Karpas-422 (cell line): ENCODE data around the gene ATG13. TPM values are rescaled to one million over a fixed set of nuclear protein-coding genes. Genes with fewer than 3 reads are reported as not detected.

Experiments
- DNase-seq: peaks from one replicate; pipeline ENCODE4 v3.0.0-alpha.2; 2015
- H2AFZ ChIP-seq: fragments of 200-600 bp; sonication (generic); 2 replicates; pipeline ENCODE4 v1.6.1; 2014; ENCODE audit warnings: antibody characterized with exemption, low read length, mixed read lengths
- H3K27ac ChIP-seq: fragments of 200-600 bp; sonication (generic); 2 replicates; pipeline ENCODE4 v1.5.1; 2014; ENCODE audit warnings: mild to moderate bottlenecking, low read length, moderate library complexity
- H3K27me3 ChIP-seq: fragments of 200-600 bp; sonication (generic); 2 replicates; pipeline ENCODE4 v1.6.1; 2014; ENCODE audit warnings: low read length, mixed read lengths
- H3K36me3 ChIP-seq: fragments of 200-600 bp; sonication (generic); 2 replicates; pipeline ENCODE4 v1.6.1; 2014; ENCODE audit warnings: low read length, mixed read lengths; ENCODE audit not compliant: insufficient read depth
- H3K4me1 ChIP-seq: fragments of 200-600 bp; sonication (generic); 2 replicates; pipeline ENCODE4 v1.6.1; 2014; ENCODE audit warnings: mild to moderate bottlenecking, low read length, mixed read lengths
- H3K4me2 ChIP-seq: fragments of 200-600 bp; sonication (generic); 2 replicates; pipeline ENCODE4 v1.6.1; 2014; ENCODE audit warnings: low read length, low read depth, mild to moderate bottlenecking; ENCODE audit not compliant: poor library complexity, severe bottlenecking
- H3K4me3 ChIP-seq: fragments of 200-600 bp; sonication (generic); 2 replicates; pipeline ENCODE4 v1.5.1; 2014; ENCODE audit warnings: mild to moderate bottlenecking, antibody characterized with exemption, low read length, mixed read lengths
- H3K79me2 ChIP-seq: fragments of 200-600 bp; sonication (generic); 2 replicates; pipeline ENCODE4 v1.6.1; 2014; ENCODE audit warnings: mild to moderate bottlenecking, low read length, mixed read lengths
- H3K9ac ChIP-seq: fragments of 200-600 bp; sonication (generic); 2 replicates; pipeline ENCODE4 v1.6.0; 2014; ENCODE audit warnings: low read length
- H3K9me2 ChIP-seq: fragments of 200-600 bp; sonication (generic), shearing (Covaris generic); replicated peaks from 2 replicates; pipeline ENCODE4 v1.6.0; 2014; ENCODE audit warnings: mild to moderate bottlenecking, low read length, moderate library complexity; ENCODE audit not compliant: insufficient read depth
- H3K9me3 ChIP-seq: fragments of 300-700, 200-600 bp; sonication (generic); 2 replicates; pipeline ENCODE4 v1.6.1; 2014; ENCODE audit warnings: low read length, mixed read lengths
- H4K20me1 ChIP-seq: fragments of 200-600 bp; sonication (generic); 2 replicates; pipeline ENCODE4 v1.6.1; 2014; ENCODE audit warnings: mild to moderate bottlenecking, antibody characterized with exemption, low read length, low read depth; ENCODE audit not compliant: insufficient read depth
- total RNA-seq: library from RNA; depleted of rRNA; stranded (reverse); fragments of >200 nt; shearing (Covaris generic); gene quantifications from 2 replicates; pipeline ENCODE4 v1.2.3, GENCODE V29; 2014; ENCODE audit warnings: low replicate concordance

ATG13 gene
- total RNA-seq, 1 experiment from 2014 or later: 79.2 TPM

DNA sequence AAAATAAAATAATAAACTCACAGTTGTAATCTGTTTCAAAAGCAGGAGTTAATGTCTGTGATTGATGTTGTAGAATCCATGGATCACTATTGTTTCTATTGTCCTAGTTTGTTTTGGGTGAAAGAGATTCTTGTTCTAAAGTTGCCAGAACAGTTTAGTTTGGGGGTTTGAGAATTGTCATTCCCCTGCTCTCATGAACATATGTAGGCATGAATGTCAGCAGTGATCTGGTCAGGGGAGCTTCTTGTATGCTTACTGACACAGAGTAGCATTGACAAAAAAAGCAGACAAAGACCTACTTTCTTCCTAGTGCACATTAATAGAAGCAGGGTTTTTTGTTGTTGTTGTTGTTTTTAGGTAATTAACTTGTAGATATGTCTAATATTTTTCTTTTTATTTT, 44.5 kb downstream of the ATG13 start:
- Histone ChIP-seq H2AFZ (no peak overlapping the region), H3K4me1 (0 out of 2 replicates have a peak, but pooled peaks cover 6% of the 10 kb centered on the region), H3K9ac (no peak overlapping the region), H3K4me3 (no peak overlapping the region), H3K9me2 (no peaks in the 10 kb centered on the region), H3K4me2 (no peak overlapping the region), H3K9me3 (no peaks in the 10 kb centered on the region), H3K79me2 (no peaks in the 10 kb centered on the region), H3K27ac (no peak overlapping the region), H4K20me1 (no peaks in the 10 kb centered on the region), H3K27me3 (no peaks in the 10 kb centered on the region), H3K36me3 (peaks cover 21% of the 10 kb centered on the region; the same call in 1 of the 2 replicates)
- DNase-seq: no peak

DNA sequence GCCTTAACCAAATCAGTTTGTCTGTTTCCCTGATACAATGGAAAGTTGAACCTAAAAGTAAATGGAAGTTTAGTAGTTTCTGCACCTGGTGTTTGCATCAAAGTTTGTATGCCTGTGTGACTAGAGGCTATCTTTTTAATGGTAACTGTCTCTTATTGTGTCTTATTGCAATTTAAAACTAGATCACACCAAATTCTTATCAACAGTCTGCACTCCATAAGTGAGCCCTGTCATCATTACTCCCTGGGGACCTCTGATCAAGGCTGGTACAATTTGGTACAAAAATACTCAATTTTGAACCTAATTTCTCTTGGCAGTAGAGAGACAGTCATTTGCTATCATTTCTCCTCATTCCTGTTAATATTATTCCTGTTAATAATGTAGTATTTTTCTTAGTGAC, 45.0 kb downstream of the ATG13 start:
- Histone ChIP-seq H3K4me1 (peaks cover 11% of the 10 kb centered on the region; the same call in 1 of the 2 replicates), H3K9ac (no peak overlapping the region), H3K36me3 (peaks cover 21% of the 10 kb centered on the region; the same call in 1 of the 2 replicates), H3K79me2 (no peaks in the 10 kb centered on the region), H3K4me2 (no peak overlapping the region), H3K4me3 (no peak overlapping the region), H2AFZ (no peak overlapping the region), H3K27me3 (no peaks in the 10 kb centered on the region), H3K27ac (no peak overlapping the region), H3K9me2 (no peaks in the 10 kb centered on the region), H4K20me1 (no peaks in the 10 kb centered on the region), H3K9me3 (no peaks in the 10 kb centered on the region)
- no peak for DNase-seq

GRCh38 chr11:46663277-46663940, 46.1 kb downstream of the ATG13 start:
- no peaks in the 10 kb centered on the region for H3K9me2 ChIP-seq
- H3K79me2 ChIP-seq: no peaks in the 10 kb centered on the region
- H3K4me2 ChIP-seq: no peak overlapping the region
- H3K27me3 ChIP-seq: no peaks in the 10 kb centered on the region
- no peaks in the 10 kb centered on the region for H4K20me1 ChIP-seq
- H3K9ac ChIP-seq: no peak overlapping the region
- peaks cover 17% of the 10 kb centered on the region; the same call in 1 of the 2 replicates for H3K36me3 ChIP-seq
- DNase-seq: no peak
- no peak overlapping the region for H2AFZ ChIP-seq
- no peak overlapping the region for H3K4me3 ChIP-seq
- peaks cover 15% of the 10 kb centered on the region; the same call in 1 of the 2 replicates for H3K4me1 ChIP-seq
- no peaks in the 10 kb centered on the region for H3K9me3 ChIP-seq
- no peak overlapping the region for H3K27ac ChIP-seq

- Histone ChIP-seq H3K36me3 (peaks cover 16% of the 10 kb centered on the region; the same call in 1 of the 2 replicates), H3K9me3 (no peaks in the 10 kb centered on the region), H3K79me2 (no peaks in the 10 kb centered on the region), H4K20me1 (no peaks in the 10 kb centered on the region; the same call in 1 of the 2 replicates), H3K4me2 (no peak overlapping the region), H3K27me3 (no peaks in the 10 kb centered on the region), H3K4me3 (no peak overlapping the region), H3K9me2 (no peaks in the 10 kb centered on the region), H2AFZ (no peak overlapping the region), H3K9ac (no peak overlapping the region), H3K4me1 (peaks cover 15% of the 10 kb centered on the region; the same call in 1 of the 2 replicates), H3K27ac (no peak overlapping the region)
- DNase-seq: no peak
Measured at GRCh38 chr11:46664612-46665011, 47.3 kb downstream of the ATG13 start.

GRCh38 chr11:46665356-46665755, 48.0 kb downstream of the ATG13 start:
- Histone ChIP-seq H3K9ac (no peak overlapping the region), H4K20me1 (no peaks in the 10 kb centered on the region; the same call in 1 of the 2 replicates), H3K4me1 (peaks cover 15% of the 10 kb centered on the region; the same call in 1 of the 2 replicates), H3K9me3 (no peaks in the 10 kb centered on the region), H3K79me2 (no peaks in the 10 kb centered on the region), H3K27ac (no peak overlapping the region), H3K36me3 (peaks cover 13% of the 10 kb centered on the region; the same call in 1 of the 2 replicates), H2AFZ (no peak overlapping the region), H3K27me3 (no peaks in the 10 kb centered on the region), H3K4me2 (no peak overlapping the region), H3K9me2 (no peaks in the 10 kb centered on the region), H3K4me3 (no peak overlapping the region)
- no peak for DNase-seq

- H3K9me2 ChIP-seq: no peaks in the 10 kb centered on the region
- no peaks in the 10 kb centered on the region for H3K79me2 ChIP-seq
- peaks cover 13% of the 10 kb centered on the region; the same call in 1 of the 2 replicates for H3K36me3 ChIP-seq
- no peaks in the 10 kb centered on the region for H3K9me3 ChIP-seq
- no peak overlapping the region for H3K27ac ChIP-seq
- no peak for DNase-seq
- H3K4me3 ChIP-seq: no peak overlapping the region
- no peak overlapping the region for H2AFZ ChIP-seq
- no peak overlapping the region for H3K9ac ChIP-seq
- no peaks in the 10 kb centered on the region for H3K27me3 ChIP-seq
- no peak overlapping the region for H3K4me2 ChIP-seq
- no peaks in the 10 kb centered on the region; the same call in 1 of the 2 replicates for H4K20me1 ChIP-seq
- H3K4me1 ChIP-seq: peaks cover 15% of the 10 kb centered on the region; the same call in 1 of the 2 replicates
Measured at GRCh38 chr11:46666516-46666915, 49.2 kb downstream of the ATG13 start.

DNA sequence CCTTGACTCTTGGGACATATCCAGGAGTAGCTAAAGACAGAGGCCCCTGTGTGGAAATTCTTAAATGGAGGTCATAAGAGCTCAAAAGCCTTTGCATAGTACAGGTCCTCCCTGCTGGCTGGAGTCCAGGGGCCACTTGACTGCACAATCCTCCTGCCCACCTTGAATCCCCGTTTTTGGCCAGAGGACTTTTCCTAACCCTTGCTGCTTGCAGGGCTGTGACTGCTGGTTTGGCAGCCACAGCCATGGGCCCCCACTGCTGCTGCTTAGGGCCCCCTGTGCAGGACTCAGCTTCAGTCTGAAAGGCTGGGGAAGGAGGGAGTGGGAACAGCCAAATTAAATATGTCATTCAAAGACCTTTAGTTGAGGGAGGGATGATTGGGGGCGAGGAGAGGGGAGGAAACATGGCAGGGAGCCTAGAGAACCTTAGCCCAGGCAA, 49.7 kb downstream of the ATG13 start:
- peaks cover 12% of the 10 kb centered on the region; the same call in 1 of the 2 replicates for H3K36me3 ChIP-seq
- no peaks in the 10 kb centered on the region for H3K9me2 ChIP-seq
- H3K27ac ChIP-seq: no peak overlapping the region
- no peaks in the 10 kb centered on the region; the same call in 1 of the 2 replicates for H4K20me1 ChIP-seq
- H3K79me2 ChIP-seq: no peaks in the 10 kb centered on the region
- DNase-seq: no peak
- no peaks in the 10 kb centered on the region for H3K27me3 ChIP-seq
- H3K9ac ChIP-seq: no peak overlapping the region
- no peak overlapping the region for H2AFZ ChIP-seq
- H3K4me1 ChIP-seq: peaks cover 15% of the 10 kb centered on the region; the same call in 1 of the 2 replicates
- H3K9me3 ChIP-seq: no peaks in the 10 kb centered on the region
- H3K4me3 ChIP-seq: no peak overlapping the region
- H3K4me2 ChIP-seq: no peak overlapping the region

GRCh38 chr11:46668480-46669085, 51.2 kb downstream of the ATG13 start:
- Histone ChIP-seq H3K4me3 (no peak overlapping the region), H3K36me3 (peaks cover 9% of the 10 kb centered on the region; the same call in 1 of the 2 replicates), H4K20me1 (no peaks in the 10 kb centered on the region; the same call in 1 of the 2 replicates), H3K27ac (no peak overlapping the region), H3K9me2 (no peaks in the 10 kb centered on the region), H2AFZ (no peak overlapping the region), H3K9ac (no peak overlapping the region), H3K4me2 (no peak overlapping the region), H3K27me3 (no peaks in the 10 kb centered on the region), H3K9me3 (no peaks in the 10 kb centered on the region), H3K4me1 (peaks cover 15% of the 10 kb centered on the region; the same call in 1 of the 2 replicates), H3K79me2 (no peaks in the 10 kb centered on the region)
- DNase-seq: no peak
